ENCODE results near the gene CD300LF. TPM values are rescaled to one million over a fixed set of nuclear protein-coding genes. Genes with fewer than 3 reads are reported as not detected.

Gene CD300LF
- not detected for total RNA-seq

DNA sequence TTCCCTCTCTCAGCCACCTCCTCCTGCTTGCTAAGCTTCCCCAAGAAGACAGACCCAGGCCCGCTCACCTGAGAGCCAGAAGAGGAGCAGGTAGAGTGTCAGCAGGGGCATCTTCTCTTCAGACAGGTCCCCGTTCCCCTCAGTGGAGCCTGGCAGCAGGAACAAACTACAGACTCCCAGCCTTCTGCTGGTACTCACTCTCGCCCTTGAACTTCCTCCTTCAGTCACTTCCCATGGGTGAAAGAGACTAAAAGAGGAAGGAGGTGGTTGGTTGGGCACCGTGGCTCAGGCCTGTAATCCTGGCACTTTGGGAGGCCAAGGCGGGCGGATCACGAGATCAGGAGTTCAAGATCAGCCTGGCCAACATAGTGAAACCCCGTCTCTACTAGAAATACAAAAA, at the start of gene CD300LF:
CD300LF (minus strand) TSS at position 168 of the 400 bp plus-strand sequence; CDS start at position 111, 57 bp downstream.

DNA sequence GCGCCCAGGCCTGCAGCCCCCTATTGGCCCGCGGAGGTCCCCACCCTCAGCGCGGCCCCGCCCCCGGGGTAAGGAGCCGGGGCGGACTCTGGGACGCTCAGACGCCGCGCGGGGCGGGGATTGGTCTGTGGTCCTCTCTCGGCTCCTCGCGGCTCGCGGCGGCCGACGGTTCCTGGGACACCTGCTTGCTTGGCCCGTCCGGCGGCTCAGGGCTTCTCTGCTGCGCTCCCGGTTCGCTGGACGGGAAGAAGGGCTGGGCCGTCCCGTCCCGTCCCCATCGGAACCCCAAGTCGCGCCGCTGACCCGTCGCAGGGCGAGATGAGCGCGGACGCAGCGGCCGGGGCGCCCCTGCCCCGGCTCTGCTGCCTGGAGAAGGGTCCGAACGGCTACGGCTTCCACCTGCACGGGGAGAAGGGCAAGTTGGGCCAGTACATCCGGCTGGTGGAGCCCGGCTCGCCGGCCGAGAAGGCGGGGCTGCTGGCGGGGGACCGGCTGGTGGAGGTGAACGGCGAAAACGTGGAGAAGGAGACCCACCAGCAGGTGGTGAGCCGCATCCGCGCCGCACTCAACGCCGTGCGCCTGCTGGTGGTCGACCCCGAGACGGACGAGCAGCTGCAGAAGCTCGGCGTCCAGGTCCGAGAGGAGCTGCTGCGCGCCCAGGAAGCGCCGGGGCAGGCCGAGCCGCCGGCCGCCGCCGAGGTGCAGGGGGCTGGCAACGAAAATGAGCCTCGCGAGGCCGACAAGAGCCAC, 36.0 kb upstream of the CD300LF start, which contains the start of gene NHERF1:
NHERF1 (plus strand) TSS at position 100 of the 750 bp plus-strand sequence; CDS start at position 319, 219 bp downstream.

DNA sequence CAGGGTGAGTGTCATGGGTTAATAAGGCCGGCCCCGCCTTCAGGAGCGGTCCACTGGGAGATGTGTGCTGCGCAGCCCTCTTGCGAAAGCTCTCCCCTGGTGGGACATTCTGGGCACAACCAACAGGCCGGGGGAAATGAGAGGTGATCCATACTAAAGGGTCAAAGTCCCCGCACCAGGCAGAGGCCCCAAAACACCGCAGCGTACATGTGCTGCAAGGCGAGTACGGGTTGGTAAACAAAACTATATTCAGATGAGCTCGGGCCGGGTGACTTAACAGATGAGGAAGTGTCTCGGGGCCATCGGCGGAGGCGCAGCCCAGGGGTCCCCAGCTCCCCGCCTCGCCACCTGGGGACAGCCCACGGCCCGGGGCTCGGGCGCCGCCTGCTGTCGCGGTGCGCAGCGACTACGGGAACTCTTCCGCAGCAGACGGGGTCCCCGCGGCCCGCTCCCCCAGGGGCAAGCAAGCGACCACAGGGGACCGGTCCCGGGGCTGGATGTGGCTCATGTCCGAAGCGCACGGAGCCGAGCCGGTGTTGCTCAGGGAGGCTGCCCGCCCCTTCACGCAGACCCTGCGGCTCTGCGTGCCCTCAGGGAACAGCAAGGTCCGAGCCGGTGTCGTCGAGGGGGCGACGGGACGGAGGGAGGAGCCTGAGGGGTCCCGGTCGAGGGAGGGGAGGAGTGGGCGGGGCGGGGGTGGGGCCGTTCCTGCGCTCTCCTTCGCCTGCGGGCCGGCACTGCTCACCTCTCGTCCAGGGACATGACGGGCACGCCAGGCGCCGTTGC, 24.0 kb upstream of the CD300LF start, which contains the start of gene RAB37:
RAB37 (plus strand) TSS at position 744 of the 786 bp plus-strand sequence; CDS start at position 761, 17 bp downstream.

Other genes with a start within 250 kb of the CD300LF start
- gene CD300A, start 246.3 kb downstream of the CD300LF start, total RNA-seq: 2.5 TPM
- not detected for gene CD300LB, start 181.4 kb downstream of the CD300LF start, total RNA-seq
- gene CD300C, start 166.8 kb downstream of the CD300LF start, total RNA-seq: not detected
- gene CD300H, start 145.4 kb downstream of the CD300LF start, total RNA-seq: not detected
- gene CD300LD, start 120.6 kb downstream of the CD300LF start, total RNA-seq: not detected
- not detected for gene CD300E, start 89.2 kb downstream of the CD300LF start, total RNA-seq
- 0.63 TPM for gene RAB37, start 24.3 kb upstream of the CD300LF start, total RNA-seq
- 6.3 TPM for gene NHERF1, start 35.7 kb upstream of the CD300LF start, total RNA-seq
- gene NAT9, start 63.4 kb upstream of the CD300LF start, total RNA-seq: 40.4 TPM
- 0.94 TPM for gene GRIN2C, start 147.0 kb upstream of the CD300LF start, total RNA-seq
- 4.1 TPM for gene FDXR, start 160.1 kb upstream of the CD300LF start, total RNA-seq
- not detected for gene FADS6, start 180.7 kb upstream of the CD300LF start, total RNA-seq
- gene USH1G, start 210.3 kb upstream of the CD300LF start, total RNA-seq: not detected
- gene OTOP2, start 211.3 kb upstream of the CD300LF start, total RNA-seq: not detected
- not detected for gene OTOP3, start 223.0 kb upstream of the CD300LF start, total RNA-seq